Measurements from ENCODE around the gene CDHR5.

Gene CDHR5

DNA sequence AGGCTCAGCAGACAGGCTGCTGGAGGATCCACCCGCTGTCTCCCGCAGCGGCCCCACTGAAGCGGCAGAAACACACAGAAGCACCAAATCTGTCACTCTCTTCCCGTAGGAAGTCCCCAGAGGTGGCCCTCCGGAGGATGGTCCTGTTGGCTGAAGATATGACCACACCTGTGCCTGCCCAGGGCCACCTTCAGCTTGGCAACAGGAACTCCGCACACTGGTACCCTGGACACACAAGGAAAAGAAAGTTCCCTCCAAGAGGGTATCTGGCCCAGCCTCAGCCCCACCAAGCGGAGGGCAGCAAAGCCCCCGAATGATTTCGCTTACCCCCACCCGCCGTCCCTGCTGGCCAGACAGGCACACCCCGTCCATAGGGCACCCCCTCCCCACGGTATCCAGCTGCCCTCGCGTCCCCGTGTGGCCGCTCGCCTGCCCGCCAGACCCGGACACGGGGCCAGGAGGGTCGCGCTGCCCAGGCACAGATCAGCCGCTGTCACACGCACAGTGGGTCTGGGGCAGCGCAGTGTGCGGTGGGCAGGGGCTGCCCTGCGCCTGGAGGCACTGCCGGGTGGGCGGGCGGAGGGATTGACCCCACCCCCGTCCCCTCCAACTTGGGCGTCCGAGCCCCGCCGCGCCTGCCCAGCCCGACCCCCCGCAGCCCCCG is 57.0 kb downstream of the CDHR5 start:
- no peak for DNase-seq (ENCODE audit: low spot score)
- ChIA-PET POLR2A (ENCODE audit: low non-redundant PET) (interaction anchor here (0.5 kb wide), 1 partner anchor 71 kb away, joined by 5 read pairs; no protein-coding TSS in a partner anchor), CTCF (interaction anchor here (0.5 kb wide), 1 partner anchor 19 kb away, joined by 3 read pairs; no protein-coding TSS in a partner anchor)
- TF ChIP-seq, protein P1, sequence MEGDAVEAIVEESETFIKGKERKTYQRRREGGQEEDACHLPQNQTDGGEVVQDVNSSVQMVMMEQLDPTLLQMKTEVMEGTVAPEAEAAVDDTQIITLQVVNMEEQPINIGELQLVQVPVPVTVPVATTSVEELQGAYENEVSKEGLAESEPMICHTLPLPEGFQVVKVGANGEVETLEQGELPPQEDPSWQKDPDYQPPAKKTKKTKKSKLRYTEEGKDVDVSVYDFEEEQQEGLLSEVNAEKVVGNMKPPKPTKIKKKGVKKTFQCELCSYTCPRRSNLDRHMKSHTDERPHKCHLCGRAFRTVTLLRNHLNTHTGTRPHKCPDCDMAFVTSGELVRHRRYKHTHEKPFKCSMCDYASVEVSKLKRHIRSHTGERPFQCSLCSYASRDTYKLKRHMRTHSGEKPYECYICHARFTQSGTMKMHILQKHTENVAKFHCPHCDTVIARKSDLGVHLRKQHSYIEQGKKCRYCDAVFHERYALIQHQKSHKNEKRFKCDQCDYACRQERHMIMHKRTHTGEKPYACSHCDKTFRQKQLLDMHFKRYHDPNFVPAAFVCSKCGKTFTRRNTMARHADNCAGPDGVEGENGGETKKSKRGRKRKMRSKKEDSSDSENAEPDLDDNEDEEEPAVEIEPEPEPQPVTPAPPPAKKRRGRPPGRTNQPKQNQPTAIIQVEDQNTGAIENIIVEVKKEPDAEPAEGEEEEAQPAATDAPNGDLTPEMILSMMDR (conservative IDR thresholded peaks at IDR 0.05; ENCODE audit: low read depth), result no peak
- peak overlapping the region; percentile 86 for H3K27ac ChIP-seq

- ChIA-PET POLR2A (ENCODE audit: low non-redundant PET) (interaction anchor here (0.5 kb wide), 1 partner anchor 241 kb away, joined by 3 read pairs; no protein-coding TSS in a partner anchor), CTCF (interaction anchor here (0.5 kb wide), 1 partner anchor 18 kb away, joined by 3 read pairs; no protein-coding TSS in a partner anchor)
- peak overlapping the region; percentile 86 for H3K27ac ChIP-seq
- DNase-seq (ENCODE audit: low spot score), result no peak
- TF ChIP-seq, protein P1 (conservative IDR thresholded peaks at IDR 0.05; ENCODE audit: low read depth), result no peak
These were observed 57.6 kb downstream of the CDHR5 start for GRCh38 chr11:567011-567628.

Measured in RWPE1 (cell line).